HG02798 (cell line): ENCODE data around the gene RBM4B.
"Not testable (repeated sequence)": the region's sequence is repeated elsewhere in the genome, so short reads cannot be mapped to it uniquely, and the experiment has no call there.

Experiments
- ATAC-seq: cut with Tn5 transposase; IDR thresholded peaks from one replicate; pipeline ENCODE4 v1.9.1; 2021; ENCODE audit warnings: mild to moderate bottlenecking; ENCODE audit not compliant: unreplicated experiment, poor library complexity

The RBM4B gene

GRCh38 chr11:66643745-66644437, 33.8 kb downstream of the RBM4B start:
- no peak for ATAC-seq

GRCh38 chr11:66641834-66642233, 35.9 kb downstream of the RBM4B start:
- no peak for ATAC-seq

- not testable (repeated sequence) for ATAC-seq
Observed at GRCh38 chr11:66639814-66640340, 37.8 kb downstream of the RBM4B start.

- no peak for ATAC-seq
Observed at GRCh38 chr11:66639066-66639813, 38.4 kb downstream of the RBM4B start.

- ATAC-seq, result peak; percentile 98
Observed at GRCh38 chr11:66638177-66639065, 39.3 kb downstream of the RBM4B start, which contains the start of gene RBM4. Gene RBM4, plus strand, starts transcription at chr11:66638703. Its CDS starts 1,009 bp downstream, at chr11:66639712.

- ATAC-seq, result no peak
Observed at GRCh38 chr11:66637557-66638176, 40.0 kb downstream of the RBM4B start.

GRCh38 chr11:66636411-66636810, 41.3 kb downstream of the RBM4B start:
- ATAC-seq, result no peak

GRCh38 chr11:66632952-66633351, 44.7 kb downstream of the RBM4B start:
- ATAC-seq, result no peak

GRCh38 chr11:66631883-66632282, 45.8 kb downstream of the RBM4B start:
- ATAC-seq, result no peak

GRCh38 chr11:66629356-66629755, 48.3 kb downstream of the RBM4B start:
- ATAC-seq, result no peak

GRCh38 chr11:66628061-66628603, 49.6 kb downstream of the RBM4B start:
- ATAC-seq, result no peak

- ATAC-seq, result no peak
Observed at GRCh38 chr11:66626926-66627325, 50.8 kb downstream of the RBM4B start.

- no peak for ATAC-seq
Observed at GRCh38 chr11:66626382-66626781, 51.3 kb downstream of the RBM4B start.

GRCh38 chr11:66625752-66626149, 51.9 kb downstream of the RBM4B start:
- ATAC-seq, result no peak

- ATAC-seq, result no peak
Observed at GRCh38 chr11:66625041-66625751, 52.5 kb downstream of the RBM4B start.

- ATAC-seq, result no peak
Observed at GRCh38 chr11:66624450-66624849, 53.2 kb downstream of the RBM4B start.

GRCh38 chr11:66619080-66619554, 58.6 kb downstream of the RBM4B start:
- no peak for ATAC-seq

- no peak for ATAC-seq
Observed at GRCh38 chr11:66617155-66617834, 60.4 kb downstream of the RBM4B start.
